Measurements from ENCODE around the gene ABCG4.

- TF ChIP-seq POLR2A (IDR thresholded peaks at IDR 0.05) (no peak), EP300 (IDR thresholded peaks at IDR 0.05) (no peak), CTCF (IDR thresholded peaks at IDR 0.05) (no peak)
Measured at GRCh38 chr11:119145551-119145950, 3.3 kb upstream of the ABCG4 start.
